Lower leg skin (tissue), 3 donors: ENCODE data around the gene DYNLRB1.

Experiments used
- CTCF ChIP-seq, 3 donors: fragments of 450-650 bp; IDR thresholded peaks; one replicate each; pipeline ENCODE4 v1.5.1; 2016; ENCODE audit warnings: antibody characterized with exemption in 3 of 3, mild to moderate bottlenecking in 3 of 3, moderate library complexity in 2 of 3
- POLR2A ChIP-seq, 2 donors: fragments of 450-650 bp; IDR thresholded peaks; one replicate each; pipeline ENCODE4 v1.6.1; 2016 to 2017; ENCODE audit warnings: antibody characterized with exemption in 2 of 2, mild to moderate bottlenecking in 1 of 2, moderate library complexity in 1 of 2

- TF ChIP-seq CTCF (IDR thresholded peaks at IDR 0.05), result no peak
- TF ChIP-seq POLR2A (IDR thresholded peaks at IDR 0.05), result no peak
These were observed 44.4 kb downstream of the DYNLRB1 start for GRCh38 chr20:34560614-34561013.
